K562 (cell line): ENCODE measurements around the gene GPAT3. TPM values are rescaled to one million over a fixed set of nuclear protein-coding genes. Genes with fewer than 3 reads are reported as not detected.
"Not testable (repeated sequence)": the region's sequence is repeated elsewhere in the genome, so short reads cannot be mapped to it uniquely, and the experiment has no call there.

Source experiments
- AFF1 ChIP-seq, 2 experiments: fragments of 450-650 bp; IDR thresholded peaks; 2 replicates each; pipeline ENCODE4 v1.6.1; 2018; ENCODE audit warnings: mild to moderate bottlenecking in 2 of 2, low read depth in 1 of 2; ENCODE audit not compliant: partially characterized antibody in 2 of 2
- ARID2 ChIP-seq: fragments of 450-650 bp; IDR thresholded peaks from 2 replicates; pipeline ENCODE4 v1.6.1; 2017; ENCODE audit warnings: antibody characterized with exemption, mild to moderate bottlenecking
- CBX3 ChIP-seq, 2 experiments: IDR thresholded peaks; 1 replicate in 1 of 2; 2 replicates in 1 of 2; pipeline ENCODE4 v1.6.1; 2012; ENCODE audit warnings: inconsistent platforms in 2 of 2, low read length in 2 of 2, borderline replicate concordance in 1 of 2, control low read depth in 1 of 2
- DMBX1 ChIP-seq: fragments of 250-450 bp; sonication (Bioruptor Pico); IDR thresholded peaks from 2 replicates; pipeline ENCODE4 v1.8.0; 2022; ENCODE audit warnings: inconsistent platforms, mild to moderate bottlenecking, moderate library complexity, borderline replicate concordance
- IRF9 ChIP-seq: fragments of 450-650 bp; IDR thresholded peaks from 2 replicates; pipeline ENCODE4 v1.6.1; 2016; ENCODE audit warnings: missing biosample characterization, missing genetic modification characterization
- NFIC ChIP-seq: fragments of 450-650 bp; IDR thresholded peaks from 2 replicates; pipeline ENCODE4 v1.6.1; 2017; ENCODE audit warnings: mild to moderate bottlenecking, inconsistent platforms
- NR2C1 ChIP-seq, 2 experiments: fragments of 450-650 bp; IDR thresholded peaks; 2 replicates each; pipeline ENCODE4 v1.6.1; 2017; ENCODE audit warnings: mild to moderate bottlenecking in 2 of 2, antibody characterized with exemption in 1 of 2, inconsistent platforms in 1 of 2, missing compliant biosample characterization in 1 of 2, missing genetic modification characterization in 1 of 2
- PHB2 ChIP-seq: fragments of 450-650 bp; IDR thresholded peaks from 2 replicates; pipeline ENCODE4 v1.6.1; 2017; ENCODE audit warnings: low read depth
- ZEB2 ChIP-seq: fragments of 450-650 bp; IDR thresholded peaks from 2 replicates; pipeline ENCODE4 v1.6.1; 2016
- polyA plus RNA-seq, 8 experiments: library from polyadenylated mRNA; depleted of rRNA in 4 of 8; stranded (reverse) in 5 of 8; unstranded in 3 of 8; fragments of >200 nt; fragmentation: Nextera tagmentation in 2 of 8; fragmentation: Illumina TruSeq in 1 of 8; extraction: Ambion mirVana in 2 of 8; extraction: Trizol in 1 of 8; gene quantifications; 2 replicates each; pipeline versions ENCODE4 v1.2.1 to v1.2.3, GENCODE V29; 2011 to 2014; ENCODE audit warnings: inconsistent platforms in 1 of 8, missing spikeins in 1 of 8
- total RNA-seq, 7 experiments: library from RNA; depleted of rRNA in 6 of 7; stranded (reverse); fragments of >200 nt in 6 of 7; fragmentation: Illumina TruSeq in 2 of 7; extraction: Trizol in 2 of 7; gene quantifications; 2 replicates each; pipeline versions ENCODE4 v1.2.1 to v1.2.3, GENCODE V29; 2011 to 2021; ENCODE audit warnings: low replicate concordance in 1 of 7
- TF ChIP-seq, protein P1 (sequence below): fragments of 450-650 bp; IDR thresholded peaks from 2 replicates; pipeline ENCODE4 v1.6.1; 2016; ENCODE audit warnings: mild to moderate bottlenecking
- TF ChIP-seq, protein P2 (sequence below), 2 experiments: fragments of 450-650 bp; formaldehyde crosslinking in 1 of 2; IDR thresholded peaks; 2 replicates each; pipeline versions ENCODE4 v1.4.0 to v1.6.1; 2014 to 2020; ENCODE audit warnings: mild to moderate bottlenecking in 2 of 2, borderline replicate concordance in 1 of 2, low read depth in 1 of 2

GPAT3 gene
- total and polyA plus RNA-seq, 9 of the 15 experiments (the other 6 are each of a cell fraction or from before 2014, with no cell fraction given): 4.1 to 16.1 (median 13.1) TPM

DNA sequence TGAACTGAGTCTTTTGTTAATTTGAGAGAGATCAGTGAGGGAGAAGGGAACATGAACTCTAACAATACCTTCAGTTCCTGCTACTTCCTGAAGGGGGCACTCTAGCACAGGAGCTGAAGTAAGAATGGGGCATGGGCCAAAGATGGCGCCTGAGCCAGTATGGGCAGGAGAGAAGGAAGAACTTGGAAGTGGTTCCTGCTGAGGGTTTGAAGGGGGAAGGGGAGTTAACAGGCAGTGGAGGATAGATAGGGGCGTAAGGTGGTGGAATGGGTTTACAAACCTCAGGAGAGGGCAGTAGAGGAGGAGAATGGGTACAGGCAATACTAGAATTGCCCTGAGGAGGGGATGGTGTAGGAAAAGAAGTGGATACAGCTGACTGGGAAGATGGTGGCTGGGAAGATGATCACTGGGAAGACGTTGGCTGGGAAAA lies 26.7 kb upstream of the GPAT3 start (continued):
- TF ChIP-seq ARID2: peak; percentile 78
- peak in 1 of 2 experiments; percentile 24 for TF ChIP-seq AFF1 (IDR thresholded peaks at IDR 0.05; ENCODE audit: low read depth in 1 of 2, partially characterized antibody in 2 of 2)
- 0 out of 2 replicates have a peak, but pooled peaks have one; percentile 32 for TF ChIP-seq IRF9 (tag)
- peak; percentile 86 for TF ChIP-seq NFIC
- 0 out of 2 replicates have a peak, but pooled peaks have one; percentile 21 for TF ChIP-seq ZEB2
- TF ChIP-seq DMBX1: peak; percentile 36; the same call in 1 of the 2 replicates
- TF ChIP-seq CBX3 (IDR thresholded peaks at IDR 0.05; ENCODE audit: borderline replicate concordance in 1 of 2, low read length in 2 of 2): 0 out of 3 replicates have a peak, but pooled peaks of 1 of the 2 experiments have one; percentile 37
- TF ChIP-seq PHB2: peak; percentile 64
- 0 out of 2 replicates have a peak, but pooled peaks have one; percentile 26 for TF ChIP-seq NR2C1 (IDR thresholded peaks at IDR 0.05)
- TF ChIP-seq NR2C1 (tag; IDR thresholded peaks at IDR 0.05): not testable (repeated sequence)
- TF ChIP-seq, protein P1, sequence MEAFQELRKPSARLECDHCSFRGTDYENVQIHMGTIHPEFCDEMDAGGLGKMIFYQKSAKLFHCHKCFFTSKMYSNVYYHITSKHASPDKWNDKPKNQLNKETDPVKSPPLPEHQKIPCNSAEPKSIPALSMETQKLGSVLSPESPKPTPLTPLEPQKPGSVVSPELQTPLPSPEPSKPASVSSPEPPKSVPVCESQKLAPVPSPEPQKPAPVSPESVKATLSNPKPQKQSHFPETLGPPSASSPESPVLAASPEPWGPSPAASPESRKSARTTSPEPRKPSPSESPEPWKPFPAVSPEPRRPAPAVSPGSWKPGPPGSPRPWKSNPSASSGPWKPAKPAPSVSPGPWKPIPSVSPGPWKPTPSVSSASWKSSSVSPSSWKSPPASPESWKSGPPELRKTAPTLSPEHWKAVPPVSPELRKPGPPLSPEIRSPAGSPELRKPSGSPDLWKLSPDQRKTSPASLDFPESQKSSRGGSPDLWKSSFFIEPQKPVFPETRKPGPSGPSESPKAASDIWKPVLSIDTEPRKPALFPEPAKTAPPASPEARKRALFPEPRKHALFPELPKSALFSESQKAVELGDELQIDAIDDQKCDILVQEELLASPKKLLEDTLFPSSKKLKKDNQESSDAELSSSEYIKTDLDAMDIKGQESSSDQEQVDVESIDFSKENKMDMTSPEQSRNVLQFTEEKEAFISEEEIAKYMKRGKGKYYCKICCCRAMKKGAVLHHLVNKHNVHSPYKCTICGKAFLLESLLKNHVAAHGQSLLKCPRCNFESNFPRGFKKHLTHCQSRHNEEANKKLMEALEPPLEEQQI: peak; percentile 75
- TF ChIP-seq, protein P2, sequence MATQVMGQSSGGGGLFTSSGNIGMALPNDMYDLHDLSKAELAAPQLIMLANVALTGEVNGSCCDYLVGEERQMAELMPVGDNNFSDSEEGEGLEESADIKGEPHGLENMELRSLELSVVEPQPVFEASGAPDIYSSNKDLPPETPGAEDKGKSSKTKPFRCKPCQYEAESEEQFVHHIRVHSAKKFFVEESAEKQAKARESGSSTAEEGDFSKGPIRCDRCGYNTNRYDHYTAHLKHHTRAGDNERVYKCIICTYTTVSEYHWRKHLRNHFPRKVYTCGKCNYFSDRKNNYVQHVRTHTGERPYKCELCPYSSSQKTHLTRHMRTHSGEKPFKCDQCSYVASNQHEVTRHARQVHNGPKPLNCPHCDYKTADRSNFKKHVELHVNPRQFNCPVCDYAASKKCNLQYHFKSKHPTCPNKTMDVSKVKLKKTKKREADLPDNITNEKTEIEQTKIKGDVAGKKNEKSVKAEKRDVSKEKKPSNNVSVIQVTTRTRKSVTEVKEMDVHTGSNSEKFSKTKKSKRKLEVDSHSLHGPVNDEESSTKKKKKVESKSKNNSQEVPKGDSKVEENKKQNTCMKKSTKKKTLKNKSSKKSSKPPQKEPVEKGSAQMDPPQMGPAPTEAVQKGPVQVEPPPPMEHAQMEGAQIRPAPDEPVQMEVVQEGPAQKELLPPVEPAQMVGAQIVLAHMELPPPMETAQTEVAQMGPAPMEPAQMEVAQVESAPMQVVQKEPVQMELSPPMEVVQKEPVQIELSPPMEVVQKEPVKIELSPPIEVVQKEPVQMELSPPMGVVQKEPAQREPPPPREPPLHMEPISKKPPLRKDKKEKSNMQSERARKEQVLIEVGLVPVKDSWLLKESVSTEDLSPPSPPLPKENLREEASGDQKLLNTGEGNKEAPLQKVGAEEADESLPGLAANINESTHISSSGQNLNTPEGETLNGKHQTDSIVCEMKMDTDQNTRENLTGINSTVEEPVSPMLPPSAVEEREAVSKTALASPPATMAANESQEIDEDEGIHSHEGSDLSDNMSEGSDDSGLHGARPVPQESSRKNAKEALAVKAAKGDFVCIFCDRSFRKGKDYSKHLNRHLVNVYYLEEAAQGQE (IDR thresholded peaks at IDR 0.05; ENCODE audit: borderline replicate concordance): peak; percentile 86
- TF ChIP-seq, protein P2 (CRISPR knock-in tag; IDR thresholded peaks at IDR 0.05; ENCODE audit: low read depth): not testable (repeated sequence)
